Measurements from ENCODE around the gene PSENEN. TPM values are rescaled to one million over a fixed set of nuclear protein-coding genes. Genes with fewer than 3 reads are reported as not detected.
A peak's percentile ranks its signal among the peaks of the same experiment; 100 is the strongest.

PSENEN gene
- total and polyA plus RNA-seq, 5 donors from 2014 or later, result 21.1 to 99.6 (median 68.9) TPM

- no peaks in the 10 kb centered on the region for H3K27me3 ChIP-seq (ENCODE audit: control insufficient read depth, insufficient read depth, low read length)
- ATAC-seq (ENCODE audit: low read depth in 2 of 2) (no peak), DNase-seq (no peak)
- H3K27me3 Mint-ChIP-seq, result no peaks in the 10 kb centered on the region
- H3K9me3 Mint-ChIP-seq, result no peaks in the 10 kb centered on the region
- no peak overlapping the region for H3K4me3 ChIP-seq (ENCODE audit: low read depth, low read length)
- no peaks in the 10 kb centered on the region for H3K4me1 ChIP-seq (ENCODE audit: control insufficient read depth, insufficient read depth, low read length, poor library complexity, severe bottlenecking)
- peaks cover 2% of the 10 kb centered on the region for H3K36me3 Mint-ChIP-seq
- H3K27ac ChIP-seq (ENCODE audit: insufficient read depth, low read length, poor library complexity, severe bottlenecking), result no peak overlapping the region
- no peaks in the 10 kb centered on the region for H3K4me1 Mint-ChIP-seq
- no peak overlapping the region for H3K27ac Mint-ChIP-seq
- no peaks in the 10 kb centered on the region for H3K9me3 ChIP-seq (ENCODE audit: control insufficient read depth in 2 of 2, low read length in 2 of 2)
- H3K36me3 ChIP-seq (ENCODE audit: control insufficient read depth, insufficient read depth, low read length), result no peaks in the 10 kb centered on the region
- H3K4me3 Mint-ChIP-seq, result no peak overlapping the region
Measured at GRCh38 chr19:35788205-35788960, 42.9 kb downstream of the PSENEN start.

GRCh38 chr19:35789195-35789977 is 43.9 kb downstream of the PSENEN start:
- no peaks in the 10 kb centered on the region for H3K9me3 ChIP-seq (ENCODE audit: control insufficient read depth in 2 of 2, low read length in 2 of 2)
- no peaks in the 10 kb centered on the region for H3K36me3 ChIP-seq (ENCODE audit: control insufficient read depth, insufficient read depth, low read length)
- H3K27me3 ChIP-seq (ENCODE audit: control insufficient read depth, insufficient read depth, low read length), result no peaks in the 10 kb centered on the region
- H3K4me3 ChIP-seq (ENCODE audit: low read depth, low read length), result no peak overlapping the region
- H3K9me3 Mint-ChIP-seq, result peaks cover 0 to 1% (median 0%) of the 10 kb centered on the region in 7 donors
- H3K27me3 Mint-ChIP-seq, result no peaks in the 10 kb centered on the region
- no peaks in the 10 kb centered on the region for H3K4me1 Mint-ChIP-seq
- H3K36me3 Mint-ChIP-seq, result no peaks in the 10 kb centered on the region
- H3K27ac ChIP-seq (ENCODE audit: insufficient read depth, low read length, poor library complexity, severe bottlenecking), result no peak overlapping the region
- no peak overlapping the region for H3K27ac Mint-ChIP-seq
- ATAC-seq (ENCODE audit: low read depth in 2 of 2), result no peak
- no peak for DNase-seq
- H3K4me1 ChIP-seq (ENCODE audit: control insufficient read depth, insufficient read depth, low read length, poor library complexity, severe bottlenecking), result no peaks in the 10 kb centered on the region
- no peak overlapping the region for H3K4me3 Mint-ChIP-seq

- H3K27ac ChIP-seq (ENCODE audit: insufficient read depth, low read length, poor library complexity, severe bottlenecking), result no peak overlapping the region
- DNase-seq (no peak), ATAC-seq (ENCODE audit: low read depth in 2 of 2) (no peak)
- H3K9me3 Mint-ChIP-seq, result peaks cover 0 to 1% (median 0%) of the 10 kb centered on the region in 7 donors
- H3K9me3 ChIP-seq (ENCODE audit: control insufficient read depth in 2 of 2, low read length in 2 of 2), result no peaks in the 10 kb centered on the region
- H3K27me3 ChIP-seq (ENCODE audit: control insufficient read depth, insufficient read depth, low read length), result no peaks in the 10 kb centered on the region
- no peaks in the 10 kb centered on the region for H3K36me3 Mint-ChIP-seq
- H3K27me3 Mint-ChIP-seq, result no peaks in the 10 kb centered on the region
- H3K4me3 ChIP-seq (ENCODE audit: low read depth, low read length), result no peak overlapping the region
- H3K27ac Mint-ChIP-seq, result no peak overlapping the region
- H3K4me1 ChIP-seq (ENCODE audit: control insufficient read depth, insufficient read depth, low read length, poor library complexity, severe bottlenecking), result no peaks in the 10 kb centered on the region
- H3K4me3 Mint-ChIP-seq, result no peak overlapping the region
- no peaks in the 10 kb centered on the region for H3K4me1 Mint-ChIP-seq
- no peaks in the 10 kb centered on the region for H3K36me3 ChIP-seq (ENCODE audit: control insufficient read depth, insufficient read depth, low read length)
Measured at GRCh38 chr19:35789978-35790944, 44.8 kb downstream of the PSENEN start.

DNA sequence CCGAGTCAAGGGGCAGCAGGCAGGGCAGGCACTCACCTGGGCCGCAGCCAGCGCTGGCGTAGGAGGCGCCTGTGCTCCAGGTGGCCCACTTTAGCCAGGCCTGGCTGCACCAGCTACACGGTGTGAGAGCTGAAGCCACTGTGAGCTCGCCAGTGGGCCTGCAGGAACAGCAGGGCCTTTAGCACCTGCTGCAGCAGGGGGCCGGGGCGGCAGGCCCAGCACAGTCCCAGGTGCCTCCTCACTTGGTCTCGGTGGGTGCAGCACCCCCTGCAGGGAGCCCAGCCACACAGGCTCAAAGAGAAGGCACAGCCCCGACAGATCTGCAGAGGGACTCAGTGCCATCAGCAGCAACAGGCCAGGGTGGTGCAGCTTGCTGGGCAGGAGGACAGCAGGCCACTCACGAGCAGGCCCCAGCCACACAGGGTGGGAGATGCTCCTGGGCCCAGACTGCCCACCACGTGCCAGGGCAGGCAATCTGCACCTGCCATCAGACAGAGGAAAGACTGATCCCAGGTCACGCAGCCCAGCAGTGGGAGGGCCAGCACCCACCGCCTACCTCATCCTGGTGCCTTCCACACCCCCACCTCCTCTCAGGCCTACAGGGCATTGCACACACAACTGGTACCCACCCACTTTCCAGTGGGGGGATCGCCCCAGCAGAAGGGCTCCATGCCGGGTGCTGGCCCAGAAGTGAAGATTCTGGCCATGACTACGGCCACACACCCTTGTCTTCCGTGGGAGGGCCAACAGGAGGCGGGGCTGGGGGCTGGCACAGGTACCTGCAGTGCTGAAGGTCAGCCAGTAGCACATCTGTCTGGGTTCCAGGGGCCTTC is 45.7 kb downstream of the PSENEN start:
- Histone ChIP-seq H3K4me1 (ENCODE audit: control insufficient read depth, insufficient read depth, low read length, poor library complexity, severe bottlenecking) (no peaks in the 10 kb centered on the region), H3K27me3 (ENCODE audit: control insufficient read depth, insufficient read depth, low read length) (no peaks in the 10 kb centered on the region), H3K4me3 (ENCODE audit: low read depth, low read length) (no peak overlapping the region), H3K27ac (ENCODE audit: insufficient read depth, low read length, poor library complexity, severe bottlenecking) (no peak overlapping the region), H3K36me3 (ENCODE audit: control insufficient read depth, insufficient read depth, low read length) (no peaks in the 10 kb centered on the region), H3K9me3 (ENCODE audit: control insufficient read depth in 2 of 2, low read length in 2 of 2) (no peaks in the 10 kb centered on the region)
- no peak overlapping the region for H3K4me3 Mint-ChIP-seq
- H3K4me1 Mint-ChIP-seq, result no peaks in the 10 kb centered on the region
- DNase-seq (peak in 2 of 3 donors; percentile 14 to 18), ATAC-seq (ENCODE audit: low read depth in 2 of 2) (peak in 1 of 2 donors; percentile 9)
- no peaks in the 10 kb centered on the region for H3K36me3 Mint-ChIP-seq
- no peak overlapping the region for H3K27ac Mint-ChIP-seq
- H3K27me3 Mint-ChIP-seq, result peaks cover 7% of the 10 kb centered on the region
- peaks cover 0 to 1% (median 0%) of the 10 kb centered on the region in 7 donors for H3K9me3 Mint-ChIP-seq

DNA sequence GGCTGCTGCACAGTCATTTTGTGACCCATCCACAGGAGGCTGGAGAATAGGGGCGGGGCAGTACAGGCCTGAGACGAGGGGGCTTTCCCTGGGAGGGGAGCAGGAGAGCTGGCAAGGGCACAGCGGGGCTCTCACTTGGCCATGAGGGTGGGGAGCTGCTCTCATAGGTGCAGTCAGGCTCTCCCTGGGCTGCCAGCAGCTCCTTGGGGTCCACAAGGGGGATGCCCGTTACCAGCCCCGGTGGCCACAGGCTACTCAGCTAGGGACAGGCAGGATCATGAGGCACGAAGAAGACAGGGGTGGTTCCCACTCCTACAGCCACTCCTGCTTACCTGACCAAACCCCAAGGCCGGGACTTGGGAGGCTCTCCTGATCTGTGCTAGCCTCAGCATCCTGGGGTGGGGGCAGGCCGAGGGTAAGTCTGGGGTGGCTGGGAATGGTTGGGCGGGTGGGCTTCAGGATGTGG is 46.4 kb downstream of the PSENEN start:
- Histone ChIP-seq H3K9me3 (ENCODE audit: control insufficient read depth in 2 of 2, low read length in 2 of 2) (no peaks in the 10 kb centered on the region), H3K27ac (ENCODE audit: insufficient read depth, low read length, poor library complexity, severe bottlenecking) (no peak overlapping the region), H3K4me1 (ENCODE audit: control insufficient read depth, insufficient read depth, low read length, poor library complexity, severe bottlenecking) (no peaks in the 10 kb centered on the region), H3K36me3 (ENCODE audit: control insufficient read depth, insufficient read depth, low read length) (no peaks in the 10 kb centered on the region), H3K4me3 (ENCODE audit: low read depth, low read length) (no peak overlapping the region), H3K27me3 (ENCODE audit: control insufficient read depth, insufficient read depth, low read length) (peaks cover 2% of the 10 kb centered on the region)
- Mint-ChIP-seq H3K9me3 (peaks cover 0 to 1% (median 0%) of the 10 kb centered on the region in 7 donors), H3K36me3 (no peaks in the 10 kb centered on the region), H3K27me3 (peaks cover 13% of the 10 kb centered on the region), H3K4me3 (no peak overlapping the region), H3K4me1 (peaks cover 0 to 3% (median 0%) of the 10 kb centered on the region in 4 donors), H3K27ac (no peak overlapping the region)
- no peak for ATAC-seq (ENCODE audit: low read depth in 2 of 2)
- DNase-seq, result no peak

DNA sequence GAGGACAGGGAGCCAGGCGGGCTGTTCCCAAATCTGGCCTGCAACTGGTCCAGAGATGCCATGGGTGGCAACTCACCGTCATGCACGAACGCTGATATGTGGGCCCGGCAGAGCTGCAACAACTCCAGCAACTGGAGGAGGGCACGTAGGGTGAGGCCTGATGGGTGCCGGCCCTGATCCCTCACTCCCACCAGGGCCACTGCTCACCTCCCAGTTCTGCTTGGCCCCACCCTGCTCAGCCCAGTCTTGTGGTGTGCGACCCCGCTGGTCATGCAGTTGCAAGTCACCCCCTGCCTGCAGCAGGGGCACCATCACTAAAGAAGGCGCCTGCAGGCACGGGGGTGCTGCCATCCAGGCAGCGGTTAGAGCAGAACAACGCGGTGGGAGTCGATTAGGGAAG is 46.9 kb downstream of the PSENEN start:
- Histone ChIP-seq H3K36me3 (ENCODE audit: control insufficient read depth, insufficient read depth, low read length) (no peaks in the 10 kb centered on the region), H3K9me3 (ENCODE audit: control insufficient read depth in 2 of 2, low read length in 2 of 2) (no peaks in the 10 kb centered on the region), H3K27ac (ENCODE audit: insufficient read depth, low read length, poor library complexity, severe bottlenecking) (no peak overlapping the region), H3K4me3 (ENCODE audit: low read depth, low read length) (no peak overlapping the region), H3K27me3 (ENCODE audit: control insufficient read depth, insufficient read depth, low read length) (peaks cover 2% of the 10 kb centered on the region), H3K4me1 (ENCODE audit: control insufficient read depth, insufficient read depth, low read length, poor library complexity, severe bottlenecking) (no peaks in the 10 kb centered on the region)
- H3K27ac Mint-ChIP-seq, result no peak overlapping the region
- H3K4me3 Mint-ChIP-seq, result no peak overlapping the region
- no peak for ATAC-seq (ENCODE audit: low read depth in 2 of 2)
- no peak for DNase-seq
- no peaks in the 10 kb centered on the region for H3K36me3 Mint-ChIP-seq
- H3K4me1 Mint-ChIP-seq, result peaks cover 0 to 4% (median 1%) of the 10 kb centered on the region in 4 donors
- peaks cover 0 to 1% (median 0%) of the 10 kb centered on the region in 7 donors for H3K9me3 Mint-ChIP-seq
- H3K27me3 Mint-ChIP-seq, result peaks cover 18% of the 10 kb centered on the region

All from CD4-positive, CD25-positive, alpha-beta regulatory T cell (primary cell).